BJ (cell line): ENCODE data around the gene TAF11. TPM values are rescaled to one million over a fixed set of nuclear protein-coding genes. Genes with fewer than 3 reads are reported as not detected.

ENCODE experiments used
- CTCF ChIA-PET: fragments of 350-600 bp; formaldehyde crosslinking; extraction: SDS; loops from one replicate; lab custom pipeline; 2021; ENCODE audit warnings: antibody characterized with exemption, inconsistent platforms; lab: Yijun Ruan, JAX
- POLR2A ChIA-PET: fragments of 300-600 bp; sonication (Branson Sonifier 250); formaldehyde crosslinking; extraction: SDS; loops from one replicate; lab custom pipeline; 2021; ENCODE audit warnings: antibody characterized with exemption; lab: Charles Lee
- DNase-seq: peaks from one replicate; pipeline ENCODE4 v3.0.0-alpha.2; 2011; ENCODE audit warnings: low read depth
- H3K27me3 ChIP-seq: 2 replicates; pipeline ENCODE4 v1.6.0; 2011; ENCODE audit warnings: low read length; ENCODE audit not compliant: control insufficient read depth, insufficient read depth
- H3K36me3 ChIP-seq: 2 replicates; pipeline ENCODE4 v1.5.1; 2011; ENCODE audit warnings: low read length; ENCODE audit not compliant: control insufficient read depth, insufficient read depth
- H3K4me3 ChIP-seq: 2 replicates; pipeline ENCODE4 v1.5.1; 2011; ENCODE audit warnings: low read depth, mild to moderate bottlenecking, control low read depth, low read length
- CTCF ChIP-seq: IDR thresholded peaks from 2 replicates; pipeline ENCODE4 v1.5.1; 2011; ENCODE audit warnings: low read depth, mild to moderate bottlenecking, control low read depth, inconsistent platforms, low read length, moderate library complexity; ENCODE audit not compliant: insufficient read depth
- polyA plus RNA-seq: library from polyadenylated mRNA; depleted of rRNA; stranded (reverse); fragments of >200 nt; gene quantifications from 2 replicates; pipeline ENCODE4 v1.2.3, GENCODE V29; 2011

TAF11 gene
- polyA plus RNA-seq, 1 experiment, result 15.2 TPM

GRCh38 chr6:34922177-34922663, 34.4 kb upstream of the TAF11 start:
- ChIA-PET CTCF (no interaction called here), POLR2A (interaction anchor here (0.7 kb wide), 1 partner anchor 34 kb away, joined by 19 read pairs; the partner anchor contains the start of gene TAF11)
- Histone ChIP-seq H3K27me3 (no peaks in the 10 kb centered on the region), H3K4me3 (no peak overlapping the region), H3K36me3 (no peaks in the 10 kb centered on the region)
- no peak for DNase-seq
- TF ChIP-seq CTCF, result no peak

GRCh38 chr6:34920097-34920496, 32.3 kb upstream of the TAF11 start:
- CTCF ChIA-PET, result interaction anchor here (1.1 kb wide), 3 partner anchors 18 to 530 kb away, joined by 3 to 4 read pairs (median 3); no protein-coding TSS in a partner anchor

GRCh38 chr6:34919651-34920050, 31.8 kb upstream of the TAF11 start:
- TF ChIP-seq CTCF, result no peak
- CTCF ChIA-PET, result interaction anchor here (1.1 kb wide), 3 partner anchors 18 to 530 kb away, joined by 3 to 4 read pairs (median 3); no protein-coding TSS in a partner anchor
- Histone ChIP-seq H3K4me3 (no peak overlapping the region), H3K36me3 (no peaks in the 10 kb centered on the region), H3K27me3 (no peaks in the 10 kb centered on the region)
- no peak for DNase-seq
- POLR2A ChIA-PET, result interaction anchor here (0.5 kb wide), 1 partner anchor 647 kb away, joined by 3 read pairs; no protein-coding TSS in a partner anchor

More at GRCh38 chr6:34920097-34920496, 32.3 kb upstream of the TAF11 start:
- Histone ChIP-seq H3K4me3 (no peak overlapping the region), H3K36me3 (no peaks in the 10 kb centered on the region), H3K27me3 (no peaks in the 10 kb centered on the region)
- no peak for TF ChIP-seq CTCF
- no peak for DNase-seq
- POLR2A ChIA-PET, result interaction anchor here (0.5 kb wide), 1 partner anchor 647 kb away, joined by 3 read pairs; no protein-coding TSS in a partner anchor

- no peak overlapping the region for H3K4me3 ChIP-seq
- ChIA-PET CTCF (no interaction called here), POLR2A (interaction anchor here (0.6 kb wide), 1 partner anchor 124 kb away, joined by 3 read pairs; no protein-coding TSS in a partner anchor)
- TF ChIP-seq CTCF, result no peak
- H3K27me3 ChIP-seq, result no peaks in the 10 kb centered on the region
- H3K36me3 ChIP-seq, result no peaks in the 10 kb centered on the region
- DNase-seq, result no peak
These were observed 29.9 kb upstream of the TAF11 start for GRCh38 chr6:34917626-34918285.

GRCh38 chr6:34916348-34916967, 28.6 kb upstream of the TAF11 start:
- DNase-seq, result no peak
- POLR2A ChIA-PET, result no interaction called here
- no peaks in the 10 kb centered on the region for H3K27me3 ChIP-seq
- H3K36me3 ChIP-seq, result no peaks in the 10 kb centered on the region
- CTCF ChIA-PET, result no interaction called here
- TF ChIP-seq CTCF, result no peak
- no peak overlapping the region for H3K4me3 ChIP-seq
